Measurements from ENCODE around the gene TACR1.

The TACR1 gene

DNA sequence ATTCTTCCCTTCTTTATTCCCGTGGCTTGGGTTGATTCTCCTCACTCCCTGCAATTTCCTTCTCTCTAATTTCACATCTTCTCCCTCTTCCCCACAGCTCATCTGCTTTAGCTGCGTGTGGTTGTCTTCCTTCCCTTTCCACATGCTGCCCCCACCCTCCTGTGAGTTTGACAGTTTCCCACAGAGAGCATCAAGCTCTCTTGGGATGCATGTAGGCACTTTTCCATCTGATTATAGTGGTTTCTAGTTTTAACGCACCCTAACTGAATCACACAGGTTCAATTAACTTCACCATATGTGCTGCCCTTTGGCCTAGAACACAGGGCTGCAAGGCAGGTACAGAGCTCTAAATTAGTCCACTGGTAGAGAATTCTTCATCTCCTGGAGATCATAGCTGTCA lies 110.5 kb downstream of the TACR1 start:
- ChIA-PET POLR2A (no interaction called here), CTCF (interaction anchor here (0.6 kb wide), 1 partner anchor 230 kb away, joined by 3 read pairs; no protein-coding TSS in a partner anchor)
- Histone ChIP-seq H3K4me3 (ENCODE audit: low read depth, low read length) (no peak overlapping the region), H3K9me3 (ENCODE audit: control insufficient read depth, insufficient read depth, low read depth, low read length) (no peaks in the 10 kb centered on the region), H3K36me3 (ENCODE audit: control insufficient read depth in 2 of 2, insufficient read depth in 1 of 2, low read length in 2 of 2) (no peaks in the 10 kb centered on the region), H3K27ac (ENCODE audit: extremely low read depth, low read depth, low read length) (no peak overlapping the region), H3K4me1 (ENCODE audit: control insufficient read depth, insufficient read depth, low read length) (no peaks in the 10 kb centered on the region)
- TF ChIP-seq, protein P1, sequence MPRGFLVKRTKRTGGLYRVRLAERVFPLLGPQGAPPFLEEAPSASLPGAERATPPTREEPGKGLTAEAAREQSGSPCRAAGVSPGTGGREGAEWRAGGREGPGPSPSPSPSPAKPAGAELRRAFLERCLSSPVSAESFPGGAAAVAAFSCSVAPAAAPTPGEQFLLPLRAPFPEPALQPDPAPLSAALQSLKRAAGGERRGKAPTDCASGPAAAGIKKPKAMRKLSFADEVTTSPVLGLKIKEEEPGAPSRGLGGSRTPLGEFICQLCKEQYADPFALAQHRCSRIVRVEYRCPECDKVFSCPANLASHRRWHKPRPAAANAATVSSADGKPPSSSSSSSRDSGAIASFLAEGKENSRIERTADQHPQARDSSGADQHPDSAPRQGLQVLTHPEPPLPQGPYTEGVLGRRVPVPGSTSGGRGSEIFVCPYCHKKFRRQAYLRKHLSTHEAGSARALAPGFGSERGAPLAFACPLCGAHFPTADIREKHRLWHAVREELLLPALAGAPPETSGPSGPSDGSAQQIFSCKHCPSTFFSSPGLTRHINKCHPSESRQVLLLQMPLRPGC (tag by site-specific recombination; IDR thresholded peaks at IDR 0.05) = no peak
- TF ChIP-seq, protein P2, sequence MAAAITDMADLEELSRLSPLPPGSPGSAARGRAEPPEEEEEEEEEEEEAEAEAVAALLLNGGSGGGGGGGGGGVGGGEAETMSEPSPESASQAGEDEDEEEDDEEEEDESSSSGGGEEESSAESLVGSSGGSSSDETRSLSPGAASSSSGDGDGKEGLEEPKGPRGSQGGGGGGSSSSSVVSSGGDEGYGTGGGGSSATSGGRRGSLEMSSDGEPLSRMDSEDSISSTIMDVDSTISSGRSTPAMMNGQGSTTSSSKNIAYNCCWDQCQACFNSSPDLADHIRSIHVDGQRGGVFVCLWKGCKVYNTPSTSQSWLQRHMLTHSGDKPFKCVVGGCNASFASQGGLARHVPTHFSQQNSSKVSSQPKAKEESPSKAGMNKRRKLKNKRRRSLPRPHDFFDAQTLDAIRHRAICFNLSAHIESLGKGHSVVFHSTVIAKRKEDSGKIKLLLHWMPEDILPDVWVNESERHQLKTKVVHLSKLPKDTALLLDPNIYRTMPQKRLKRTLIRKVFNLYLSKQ (tag by site-specific recombination; IDR thresholded peaks at IDR 0.05; ENCODE audit: borderline replicate concordance) = no peak
- TF ChIP-seq FEZF1 (tag by site-specific recombination; IDR thresholded peaks at IDR 0.05) (no peak), SP2 (tag by site-specific recombination; IDR thresholded peaks at IDR 0.05) (no peak), ZNF660 (tag by site-specific recombination; IDR thresholded peaks at IDR 0.05) (no peak), ZFP3 (tag by site-specific recombination; IDR thresholded peaks at IDR 0.05; ENCODE audit: low read depth) (no peak), ZNF596 (tag by site-specific recombination; IDR thresholded peaks at IDR 0.05) (no peak), ZNF140 (tag by site-specific recombination; IDR thresholded peaks at IDR 0.05) (no peak), EGR2 (tag by site-specific recombination; IDR thresholded peaks at IDR 0.05; ENCODE audit: low read depth) (no peak)
- TF ChIP-seq, protein P3, sequence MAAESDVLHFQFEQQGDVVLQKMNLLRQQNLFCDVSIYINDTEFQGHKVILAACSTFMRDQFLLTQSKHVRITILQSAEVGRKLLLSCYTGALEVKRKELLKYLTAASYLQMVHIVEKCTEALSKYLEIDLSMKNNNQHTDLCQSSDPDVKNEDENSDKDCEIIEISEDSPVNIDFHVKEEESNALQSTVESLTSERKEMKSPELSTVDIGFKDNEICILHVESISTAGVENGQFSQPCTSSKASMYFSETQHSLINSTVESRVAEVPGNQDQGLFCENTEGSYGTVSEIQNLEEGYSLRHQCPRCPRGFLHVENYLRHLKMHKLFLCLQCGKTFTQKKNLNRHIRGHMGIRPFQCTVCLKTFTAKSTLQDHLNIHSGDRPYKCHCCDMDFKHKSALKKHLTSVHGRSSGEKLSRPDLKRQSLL (tag by site-specific recombination; IDR thresholded peaks at IDR 0.05) = no peak

DNA sequence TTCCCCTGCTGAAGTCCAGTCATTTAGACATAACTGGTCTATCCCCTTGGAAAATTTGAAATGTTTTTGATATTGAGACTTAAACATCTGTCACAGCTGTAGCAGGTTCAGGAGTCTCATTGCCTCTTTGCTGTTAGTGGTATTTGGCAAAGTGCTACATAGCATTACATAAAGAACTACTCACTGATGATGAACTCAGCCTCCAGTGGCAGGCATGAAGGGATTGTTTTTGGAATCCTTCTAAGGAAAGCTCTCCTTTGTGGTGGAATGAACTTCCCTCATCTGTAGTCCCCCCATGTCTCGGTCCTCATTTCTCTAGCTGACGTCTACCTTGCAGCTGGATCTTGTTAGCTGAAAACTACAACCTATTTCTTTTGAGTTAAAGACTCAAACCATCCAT lies 111.6 kb downstream of the TACR1 start:
- ChIA-PET CTCF (no interaction called here), POLR2A (no interaction called here)
- TF ChIP-seq, protein P4, sequence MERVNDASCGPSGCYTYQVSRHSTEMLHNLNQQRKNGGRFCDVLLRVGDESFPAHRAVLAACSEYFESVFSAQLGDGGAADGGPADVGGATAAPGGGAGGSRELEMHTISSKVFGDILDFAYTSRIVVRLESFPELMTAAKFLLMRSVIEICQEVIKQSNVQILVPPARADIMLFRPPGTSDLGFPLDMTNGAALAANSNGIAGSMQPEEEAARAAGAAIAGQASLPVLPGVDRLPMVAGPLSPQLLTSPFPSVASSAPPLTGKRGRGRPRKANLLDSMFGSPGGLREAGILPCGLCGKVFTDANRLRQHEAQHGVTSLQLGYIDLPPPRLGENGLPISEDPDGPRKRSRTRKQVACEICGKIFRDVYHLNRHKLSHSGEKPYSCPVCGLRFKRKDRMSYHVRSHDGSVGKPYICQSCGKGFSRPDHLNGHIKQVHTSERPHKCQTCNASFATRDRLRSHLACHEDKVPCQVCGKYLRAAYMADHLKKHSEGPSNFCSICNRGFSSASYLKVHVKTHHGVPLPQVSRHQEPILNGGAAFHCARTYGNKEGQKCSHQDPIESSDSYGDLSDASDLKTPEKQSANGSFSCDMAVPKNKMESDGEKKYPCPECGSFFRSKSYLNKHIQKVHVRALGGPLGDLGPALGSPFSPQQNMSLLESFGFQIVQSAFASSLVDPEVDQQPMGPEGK (tag by site-specific recombination; IDR thresholded peaks at IDR 0.05) = no peak
- TF ChIP-seq ZNF311 (tag by site-specific recombination; IDR thresholded peaks at IDR 0.05; ENCODE audit: borderline replicate concordance) (no peak), ZEB2 (tag by site-specific recombination; IDR thresholded peaks at IDR 0.05) (no peak), ZBTB8A (tag by site-specific recombination; IDR thresholded peaks at IDR 0.05) (no peak)
- TF ChIP-seq, protein P5, sequence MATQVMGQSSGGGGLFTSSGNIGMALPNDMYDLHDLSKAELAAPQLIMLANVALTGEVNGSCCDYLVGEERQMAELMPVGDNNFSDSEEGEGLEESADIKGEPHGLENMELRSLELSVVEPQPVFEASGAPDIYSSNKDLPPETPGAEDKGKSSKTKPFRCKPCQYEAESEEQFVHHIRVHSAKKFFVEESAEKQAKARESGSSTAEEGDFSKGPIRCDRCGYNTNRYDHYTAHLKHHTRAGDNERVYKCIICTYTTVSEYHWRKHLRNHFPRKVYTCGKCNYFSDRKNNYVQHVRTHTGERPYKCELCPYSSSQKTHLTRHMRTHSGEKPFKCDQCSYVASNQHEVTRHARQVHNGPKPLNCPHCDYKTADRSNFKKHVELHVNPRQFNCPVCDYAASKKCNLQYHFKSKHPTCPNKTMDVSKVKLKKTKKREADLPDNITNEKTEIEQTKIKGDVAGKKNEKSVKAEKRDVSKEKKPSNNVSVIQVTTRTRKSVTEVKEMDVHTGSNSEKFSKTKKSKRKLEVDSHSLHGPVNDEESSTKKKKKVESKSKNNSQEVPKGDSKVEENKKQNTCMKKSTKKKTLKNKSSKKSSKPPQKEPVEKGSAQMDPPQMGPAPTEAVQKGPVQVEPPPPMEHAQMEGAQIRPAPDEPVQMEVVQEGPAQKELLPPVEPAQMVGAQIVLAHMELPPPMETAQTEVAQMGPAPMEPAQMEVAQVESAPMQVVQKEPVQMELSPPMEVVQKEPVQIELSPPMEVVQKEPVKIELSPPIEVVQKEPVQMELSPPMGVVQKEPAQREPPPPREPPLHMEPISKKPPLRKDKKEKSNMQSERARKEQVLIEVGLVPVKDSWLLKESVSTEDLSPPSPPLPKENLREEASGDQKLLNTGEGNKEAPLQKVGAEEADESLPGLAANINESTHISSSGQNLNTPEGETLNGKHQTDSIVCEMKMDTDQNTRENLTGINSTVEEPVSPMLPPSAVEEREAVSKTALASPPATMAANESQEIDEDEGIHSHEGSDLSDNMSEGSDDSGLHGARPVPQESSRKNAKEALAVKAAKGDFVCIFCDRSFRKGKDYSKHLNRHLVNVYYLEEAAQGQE (tag by site-specific recombination; IDR thresholded peaks at IDR 0.05) = no peak
- H3K9me3 ChIP-seq (ENCODE audit: control insufficient read depth, insufficient read depth, low read depth, low read length) = no peaks in the 10 kb centered on the region
- H3K4me3 ChIP-seq (ENCODE audit: low read depth, low read length) = no peak overlapping the region
- H3K27ac ChIP-seq (ENCODE audit: extremely low read depth, low read depth, low read length) = no peak overlapping the region
- no peaks in the 10 kb centered on the region for H3K4me1 ChIP-seq (ENCODE audit: control insufficient read depth, insufficient read depth, low read length)
- H3K36me3 ChIP-seq (ENCODE audit: control insufficient read depth in 2 of 2, insufficient read depth in 1 of 2, low read length in 2 of 2) = no peaks in the 10 kb centered on the region

Data from HEK293 (cell line).